ENCODE results near the gene CDC42SE1. TPM values are rescaled to one million over a fixed set of nuclear protein-coding genes. Genes with fewer than 3 reads are reported as not detected.
A peak's percentile ranks its signal among the peaks of the same experiment; 100 is the strongest.
"Not testable (repeated sequence)": the region's sequence is repeated elsewhere in the genome, so short reads cannot be mapped to it uniquely, and the experiment has no call there.

The CDC42SE1 gene
- 10 to 100 TPM; 56.4 to 83.9 (median 74.6) TPM for polyA plus RNA-seq (ENCODE audit: insufficient read length in 4 of 4)

GRCh38 chr1:151059109-151060006 is at the start of gene CDC42SE1:
Gene CDC42SE1 (minus strand): TSS chr1:151059622. CDS start chr1:151055730, 3,892 bp downstream.
- peak in 2 of 4 donors; percentile 72 to 74 for DNase-seq (ENCODE audit: low read depth in 4 of 4, low spot score in 3 of 4)

- no peak for DNase-seq (ENCODE audit: low read depth in 4 of 4, low spot score in 3 of 4)
These were observed 48.9 kb upstream of the CDC42SE1 start for GRCh38 chr1:151108331-151108730.

- no peak for DNase-seq (ENCODE audit: low read depth in 4 of 4, low spot score in 3 of 4)
These were observed 47.5 kb upstream of the CDC42SE1 start for GRCh38 chr1:151106894-151107293.

- no peak for DNase-seq (ENCODE audit: low read depth in 4 of 4, low spot score in 3 of 4)
These were observed 45.2 kb upstream of the CDC42SE1 start for GRCh38 chr1:151104630-151105029.

- DNase-seq (ENCODE audit: low read depth in 4 of 4, low spot score in 3 of 4): no peak
These were observed 38.7 kb upstream of the CDC42SE1 start for GRCh38 chr1:151098126-151098525.

GRCh38 chr1:151097426-151097825 is 38.0 kb upstream of the CDC42SE1 start:
- not testable (repeated sequence) for DNase-seq (ENCODE audit: low read depth in 4 of 4, low spot score in 3 of 4)

GRCh38 chr1:151085953-151086559 is 26.6 kb upstream of the CDC42SE1 start:
- no peak for DNase-seq (ENCODE audit: low read depth in 4 of 4, low spot score in 3 of 4)

- no peak for DNase-seq (ENCODE audit: low read depth in 4 of 4, low spot score in 3 of 4)
These were observed 12.8 kb upstream of the CDC42SE1 start for GRCh38 chr1:151072224-151072623.

- DNase-seq (ENCODE audit: low read depth in 4 of 4, low spot score in 3 of 4): peak in 3 of 4 donors; percentile 88 to 93 (median 89)
These were observed 11.3 kb upstream of the CDC42SE1 start, which contains the start of gene GABPB2 for GRCh38 chr1:151070474-151071276. Gene GABPB2 (plus strand): TSS chr1:151070761. CDS start chr1:151088190, 17,429 bp downstream.

- no peak for DNase-seq (ENCODE audit: low read depth in 4 of 4, low spot score in 3 of 4)
These were observed 9.7 kb upstream of the CDC42SE1 start for GRCh38 chr1:151069103-151069486.

GRCh38 chr1:151067185-151067584 is 7.8 kb upstream of the CDC42SE1 start:
- DNase-seq (ENCODE audit: low read depth in 4 of 4, low spot score in 3 of 4): no peak

GRCh38 chr1:151065089-151065645 is 5.7 kb upstream of the CDC42SE1 start:
- no peak for DNase-seq (ENCODE audit: low read depth in 4 of 4, low spot score in 3 of 4)

- DNase-seq (ENCODE audit: low read depth in 4 of 4, low spot score in 3 of 4): no peak
These were observed 3.4 kb upstream of the CDC42SE1 start for GRCh38 chr1:151062741-151063371.

- no peak for DNase-seq (ENCODE audit: low read depth in 4 of 4, low spot score in 3 of 4)
These were observed 2.3 kb upstream of the CDC42SE1 start for GRCh38 chr1:151061704-151062103.

- no peak for DNase-seq (ENCODE audit: low read depth in 4 of 4, low spot score in 3 of 4)
These were observed 1.4 kb upstream of the CDC42SE1 start for GRCh38 chr1:151060657-151061421.

- DNase-seq (ENCODE audit: low read depth in 4 of 4, low spot score in 3 of 4): peak in 3 of 4 donors; percentile 74 to 84 (median 80)
These were observed 710 bp upstream of the CDC42SE1 start, which contains the start of gene MLLT11 for GRCh38 chr1:151060007-151060656. Gene MLLT11 (plus strand): TSS chr1:151060397. CDS start chr1:151067225, 6,828 bp downstream.

- no peak for DNase-seq (ENCODE audit: low read depth in 4 of 4, low spot score in 3 of 4)
These were observed 730 bp downstream of the CDC42SE1 start for GRCh38 chr1:151058692-151059091.

GRCh38 chr1:151056149-151056548 is 3.3 kb downstream of the CDC42SE1 start:
- DNase-seq (ENCODE audit: low read depth in 4 of 4, low spot score in 3 of 4): no peak

- no peak for DNase-seq (ENCODE audit: low read depth in 4 of 4, low spot score in 3 of 4)
These were observed 3.8 kb downstream of the CDC42SE1 start for GRCh38 chr1:151055581-151055980.
